SK-N-SH treated with all-trans-retinoic acid at 6 μM for 48 hours (cell line): ENCODE data around the gene LRRC43.
A peak's percentile ranks its signal among the peaks of the same experiment; 100 is the strongest.

Experiments used
- ATAC-seq: fragments of 200-7000 bp; cut with Tn5 transposase; 3 replicates; pipeline ENCODE4 v1.9.1; 2020; ENCODE audit warnings: mild to moderate bottlenecking, moderate library complexity
- ARNTL ChIP-seq: fragments of 450-650 bp; formaldehyde crosslinking; IDR thresholded peaks from 2 replicates; pipeline ENCODE4 v1.5.0; 2020; ENCODE audit warnings: low read depth, mild to moderate bottlenecking, moderate library complexity, borderline replicate concordance
- BACH2 ChIP-seq: fragments of 250-450 bp; sonication (Bioruptor Pico); IDR thresholded peaks from 2 replicates; pipeline ENCODE4 v1.9.0; 2021; ENCODE audit warnings: mild to moderate bottlenecking, borderline replicate concordance
- CREB5 ChIP-seq: fragments of 250-450 bp; sonication (Bioruptor Pico); IDR thresholded peaks from 2 replicates; pipeline ENCODE4 v1.5.1; 2020; ENCODE audit warnings: low read depth, mild to moderate bottlenecking, moderate library complexity
- CSDC2 ChIP-seq: fragments of 250-450 bp; sonication (Bioruptor Pico); IDR thresholded peaks from 2 replicates; pipeline ENCODE4 v1.5.0; 2020; ENCODE audit warnings: mild to moderate bottlenecking, moderate library complexity
- GLIS3 ChIP-seq: fragments of 250-450 bp; sonication (Bioruptor Pico); IDR thresholded peaks from 2 replicates; pipeline ENCODE4 v1.5.0; 2020; ENCODE audit warnings: mild to moderate bottlenecking, moderate library complexity
- ISL1 ChIP-seq: fragments of 250-450 bp; sonication (Bioruptor Pico); IDR thresholded peaks from 2 replicates; pipeline ENCODE4 v2.1.2; 2022; ENCODE audit warnings: mild to moderate bottlenecking, moderate library complexity
- OSR1 ChIP-seq: fragments of 250-450 bp; sonication (Bioruptor Pico); IDR thresholded peaks from 2 replicates; pipeline ENCODE4 v1.8.0; 2022; ENCODE audit warnings: moderate library complexity, mild to moderate bottlenecking, inconsistent platforms
- PATZ1 ChIP-seq: fragments of 250-450 bp; sonication (Bioruptor Pico); IDR thresholded peaks from 2 replicates; pipeline ENCODE4 v1.8.0; 2020; ENCODE audit warnings: mild to moderate bottlenecking, moderate library complexity, borderline replicate concordance
- PPARA ChIP-seq: fragments of 250-450 bp; sonication (Bioruptor Pico); IDR thresholded peaks from 2 replicates; pipeline ENCODE4 v1.5.0; 2020; ENCODE audit warnings: mild to moderate bottlenecking, borderline replicate concordance
- RARB ChIP-seq: fragments of 250-450 bp; sonication (Bioruptor Pico); IDR thresholded peaks from 2 replicates; pipeline ENCODE4 v1.8.0; 2021; ENCODE audit warnings: mild to moderate bottlenecking, moderate library complexity
- SNAI2 ChIP-seq: fragments of 250-450 bp; sonication (Bioruptor Pico); IDR thresholded peaks from 2 replicates; pipeline ENCODE4 v1.5.0; 2020; ENCODE audit warnings: mild to moderate bottlenecking, moderate library complexity
- TCF4 ChIP-seq: fragments of 250-450 bp; sonication (Bioruptor Pico); IDR thresholded peaks from 2 replicates; pipeline ENCODE4 v1.8.0; 2021; ENCODE audit warnings: mild to moderate bottlenecking, moderate library complexity, borderline replicate concordance
- TOX ChIP-seq: fragments of 250-450 bp; sonication (Bioruptor Pico); IDR thresholded peaks from 2 replicates; pipeline ENCODE4 v1.8.0; 2021; ENCODE audit warnings: mild to moderate bottlenecking, moderate library complexity, borderline replicate concordance
- ZC3H10 ChIP-seq: fragments of 250-450 bp; sonication (Bioruptor Pico); IDR thresholded peaks from 2 replicates; pipeline ENCODE4 v1.5.1; 2021; ENCODE audit warnings: mild to moderate bottlenecking, moderate library complexity
- ZFP3 ChIP-seq: fragments of 250-450 bp; sonication (Bioruptor Pico); IDR thresholded peaks from 2 replicates; pipeline ENCODE4 v1.5.0; 2020; ENCODE audit warnings: mild to moderate bottlenecking, moderate library complexity
- ZFP30 ChIP-seq: fragments of 450-650 bp; formaldehyde crosslinking; IDR thresholded peaks from 2 replicates; pipeline ENCODE4 v1.5.0; 2022; ENCODE audit warnings: mild to moderate bottlenecking, moderate library complexity
- ZNF70 ChIP-seq: fragments of 450-650 bp; formaldehyde crosslinking; IDR thresholded peaks from 2 replicates; pipeline ENCODE4 v1.5.0; 2020; ENCODE audit warnings: mild to moderate bottlenecking, moderate library complexity
- ZNF8 ChIP-seq: fragments of 450-650 bp; formaldehyde crosslinking; IDR thresholded peaks from 2 replicates; pipeline ENCODE4 v1.5.0; 2020; ENCODE audit warnings: mild to moderate bottlenecking, moderate library complexity
- TF ChIP-seq, protein P1 (sequence below): fragments of 250-450 bp; sonication (Bioruptor Pico); IDR thresholded peaks from 2 replicates; pipeline ENCODE4 v1.8.0; 2021; ENCODE audit warnings: low read depth, mild to moderate bottlenecking, moderate library complexity, borderline replicate concordance
- TF ChIP-seq, protein P2 (sequence below): fragments of 250-450 bp; sonication (Bioruptor Pico); IDR thresholded peaks from 2 replicates; pipeline ENCODE4 v1.5.0; 2020; ENCODE audit warnings: mild to moderate bottlenecking, moderate library complexity

The LRRC43 gene

GRCh38 chr12:122203301-122204166 lies 20.6 kb downstream of the LRRC43 start, which contains the start of gene B3GNT4:
Gene B3GNT4 (plus strand): TSS chr12:122203709. CDS start chr12:122204619, 910 bp downstream.
- no peak for TF ChIP-seq ZFP30
- TF ChIP-seq OSR1 (CRISPR knock-in tag): no peak
- TF ChIP-seq PATZ1 (CRISPR knock-in tag): no peak
- no peak for TF ChIP-seq BACH2 (CRISPR knock-in tag)
- TF ChIP-seq CSDC2 (CRISPR knock-in tag): no peak
- TF ChIP-seq SNAI2 (CRISPR knock-in tag): no peak
- TF ChIP-seq CREB5 (CRISPR knock-in tag): no peak
- no peak for TF ChIP-seq ISL1 (CRISPR knock-in tag)
- TF ChIP-seq PPARA (CRISPR knock-in tag): no peak
- no peak for TF ChIP-seq ARNTL (CRISPR knock-in tag)
- TF ChIP-seq ZFP3 (CRISPR knock-in tag): no peak
- TF ChIP-seq, protein P1, sequence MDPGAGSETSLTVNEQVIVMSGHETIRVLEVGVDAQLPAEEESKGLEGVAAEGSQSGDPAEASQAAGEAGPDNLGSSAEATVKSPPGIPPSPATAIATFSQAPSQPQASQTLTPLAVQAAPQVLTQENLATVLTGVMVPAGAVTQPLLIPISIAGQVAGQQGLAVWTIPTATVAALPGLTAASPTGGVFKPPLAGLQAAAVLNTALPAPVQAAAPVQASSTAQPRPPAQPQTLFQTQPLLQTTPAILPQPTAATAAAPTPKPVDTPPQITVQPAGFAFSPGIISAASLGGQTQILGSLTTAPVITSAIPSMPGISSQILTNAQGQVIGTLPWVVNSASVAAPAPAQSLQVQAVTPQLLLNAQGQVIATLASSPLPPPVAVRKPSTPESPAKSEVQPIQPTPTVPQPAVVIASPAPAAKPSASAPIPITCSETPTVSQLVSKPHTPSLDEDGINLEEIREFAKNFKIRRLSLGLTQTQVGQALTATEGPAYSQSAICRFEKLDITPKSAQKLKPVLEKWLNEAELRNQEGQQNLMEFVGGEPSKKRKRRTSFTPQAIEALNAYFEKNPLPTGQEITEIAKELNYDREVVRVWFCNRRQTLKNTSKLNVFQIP: no peak
- no peak for TF ChIP-seq ZC3H10
- TF ChIP-seq ZNF8 (CRISPR knock-in tag): no peak
- no peak for TF ChIP-seq RARB (CRISPR knock-in tag)
- TF ChIP-seq ZNF70 (CRISPR knock-in tag): no peak
- TF ChIP-seq TCF4 (CRISPR knock-in tag): no peak
- TF ChIP-seq TOX (CRISPR knock-in tag): no peak
- peak; percentile 82 for ATAC-seq

DNA sequence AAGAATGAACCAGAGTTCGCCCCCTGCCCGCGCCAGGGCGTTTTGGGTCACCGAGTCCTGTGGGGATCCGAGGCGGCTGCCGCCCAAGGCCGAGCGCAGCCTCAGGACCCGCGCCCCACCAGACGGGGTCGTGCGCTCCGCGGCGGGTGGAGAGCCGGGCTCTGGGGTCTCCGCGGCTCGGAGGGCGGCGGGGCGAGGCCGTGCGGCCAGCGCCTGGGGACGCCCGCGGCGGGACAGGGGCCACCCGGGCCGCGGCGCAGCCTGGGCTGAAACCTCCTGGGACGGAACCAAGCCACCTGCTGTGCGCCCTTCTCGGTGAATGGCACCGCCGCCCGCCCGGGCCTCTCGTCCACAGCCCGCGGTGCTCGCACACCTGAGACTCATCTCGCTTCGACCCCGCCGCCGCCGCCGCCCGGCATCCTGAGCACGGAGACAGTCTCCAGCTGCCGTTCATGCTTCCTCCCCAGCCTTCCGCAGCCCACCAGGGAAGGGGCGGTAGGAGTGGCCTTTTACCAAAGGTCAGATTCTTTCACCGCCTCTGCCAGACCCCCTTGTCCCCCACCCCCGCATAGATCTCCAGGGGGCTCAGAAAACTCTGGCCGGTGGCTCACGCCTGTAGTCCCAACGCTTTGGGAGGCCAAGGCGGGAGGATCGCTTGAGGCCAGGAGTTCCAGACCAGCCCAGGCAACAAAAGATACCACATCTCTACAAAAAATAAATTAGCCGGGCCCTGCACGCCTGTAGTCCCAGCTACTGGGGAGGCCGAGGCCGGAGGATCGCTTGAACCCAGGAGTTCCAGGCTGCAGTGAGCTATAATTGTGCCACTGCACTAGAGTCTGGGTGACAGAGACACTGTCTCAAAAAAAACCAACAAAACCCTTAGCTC lies 21.5 kb downstream of the LRRC43 start:
- TF ChIP-seq OSR1 (CRISPR knock-in tag) (no peak), PATZ1 (CRISPR knock-in tag) (no peak), GLIS3 (CRISPR knock-in tag) (no peak), ZNF8 (CRISPR knock-in tag) (no peak), ZC3H10 (no peak), CSDC2 (CRISPR knock-in tag) (no peak), SNAI2 (CRISPR knock-in tag) (no peak), RARB (CRISPR knock-in tag) (no peak)
- TF ChIP-seq, protein P2, sequence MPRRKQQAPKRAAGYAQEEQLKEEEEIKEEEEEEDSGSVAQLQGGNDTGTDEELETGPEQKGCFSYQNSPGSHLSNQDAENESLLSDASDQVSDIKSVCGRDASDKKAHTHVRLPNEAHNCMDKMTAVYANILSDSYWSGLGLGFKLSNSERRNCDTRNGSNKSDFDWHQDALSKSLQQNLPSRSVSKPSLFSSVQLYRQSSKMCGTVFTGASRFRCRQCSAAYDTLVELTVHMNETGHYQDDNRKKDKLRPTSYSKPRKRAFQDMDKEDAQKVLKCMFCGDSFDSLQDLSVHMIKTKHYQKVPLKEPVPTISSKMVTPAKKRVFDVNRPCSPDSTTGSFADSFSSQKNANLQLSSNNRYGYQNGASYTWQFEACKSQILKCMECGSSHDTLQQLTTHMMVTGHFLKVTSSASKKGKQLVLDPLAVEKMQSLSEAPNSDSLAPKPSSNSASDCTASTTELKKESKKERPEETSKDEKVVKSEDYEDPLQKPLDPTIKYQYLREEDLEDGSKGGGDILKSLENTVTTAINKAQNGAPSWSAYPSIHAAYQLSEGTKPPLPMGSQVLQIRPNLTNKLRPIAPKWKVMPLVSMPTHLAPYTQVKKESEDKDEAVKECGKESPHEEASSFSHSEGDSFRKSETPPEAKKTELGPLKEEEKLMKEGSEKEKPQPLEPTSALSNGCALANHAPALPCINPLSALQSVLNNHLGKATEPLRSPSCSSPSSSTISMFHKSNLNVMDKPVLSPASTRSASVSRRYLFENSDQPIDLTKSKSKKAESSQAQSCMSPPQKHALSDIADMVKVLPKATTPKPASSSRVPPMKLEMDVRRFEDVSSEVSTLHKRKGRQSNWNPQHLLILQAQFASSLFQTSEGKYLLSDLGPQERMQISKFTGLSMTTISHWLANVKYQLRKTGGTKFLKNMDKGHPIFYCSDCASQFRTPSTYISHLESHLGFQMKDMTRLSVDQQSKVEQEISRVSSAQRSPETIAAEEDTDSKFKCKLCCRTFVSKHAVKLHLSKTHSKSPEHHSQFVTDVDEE: no peak
- ATAC-seq: no peak
